Upper lobe of right lung (tissue), 1 donor: ENCODE measurements around the gene PIK3CD. TPM values are rescaled to one million over a fixed set of nuclear protein-coding genes. Genes with fewer than 3 reads are reported as not detected.

Source experiments
- ATAC-seq: fragments of 200-7000 bp; cut with Tn5 transposase; one replicate; pipeline ENCODE4 v1.9.1; 2020; ENCODE audit warnings: mild to moderate bottlenecking, moderate library complexity
- DNase-seq: peaks from one replicate; pipeline ENCODE4 v3.0.0-alpha.2; 2020
- H3K27ac ChIP-seq: fragments of 200-600 bp; one replicate; pipeline ENCODE4 v1.8.0; 2022
- H3K27me3 ChIP-seq: fragments of 200-600 bp; one replicate; pipeline ENCODE4 v1.8.0; 2022; ENCODE audit warnings: mild to moderate bottlenecking
- H3K36me3 ChIP-seq: fragments of 200-600 bp; one replicate; pipeline ENCODE4 v1.8.0; 2022
- H3K4me1 ChIP-seq: fragments of 200-600 bp; one replicate; pipeline ENCODE4 v1.8.0; 2022
- H3K4me3 ChIP-seq: fragments of 200-600 bp; one replicate; pipeline ENCODE4 v1.8.0; 2022; ENCODE audit warnings: mild to moderate bottlenecking
- H3K9me3 ChIP-seq: fragments of 200-600 bp; one replicate; pipeline ENCODE4 v1.8.0; 2022
- CTCF ChIP-seq: fragments of 200-600 bp; IDR thresholded peaks from one replicate; pipeline ENCODE4 v1.8.0; 2022; ENCODE audit warnings: antibody characterized with exemption
- intact Hi-C: fragments of 100-400 bp; cut with DNase I; formaldehyde crosslinking; loops from one replicate; pipeline ENCODE4 v1.11.0; 2022
- total RNA-seq: library from RNA; stranded (reverse); fragmentation: NEBNext Ultra II Directional; extraction: Animal tissue kit (Norgen Biotek cat#: 25700); gene quantifications from one replicate; pipeline ENCODE4 v1.2.1, GENCODE V29; 2021
- donor health status: DM: no; HTN: yes; CAD: no; lungs with severe emphysema.

The PIK3CD gene
- total RNA-seq, 1 donor from 2014 or later: 18.2 TPM

GRCh38 chr1:9715536-9716226 is 64.2 kb downstream of the PIK3CD start:
- H3K36me3 ChIP-seq: peaks cover 27% of the 10 kb centered on the region
- no peak overlapping the region for H3K27ac ChIP-seq
- DNase-seq (no peak), ATAC-seq (no peak)
- H3K4me1 ChIP-seq: peaks cover 7% of the 10 kb centered on the region
- TF ChIP-seq CTCF: no peak
- H3K9me3 ChIP-seq: no peaks in the 10 kb centered on the region
- no peaks in the 10 kb centered on the region for H3K27me3 ChIP-seq
- intact Hi-C loops: no loop called here
- H3K4me3 ChIP-seq: no peak overlapping the region

GRCh38 chr1:9716404-9717192 is 65.1 kb downstream of the PIK3CD start:
- H3K27ac ChIP-seq: peak overlapping the region; percentile 71
- no peaks in the 10 kb centered on the region for H3K9me3 ChIP-seq
- H3K4me3 ChIP-seq: peak overlapping the region; percentile 37
- H3K36me3 ChIP-seq: peaks cover 26% of the 10 kb centered on the region
- ATAC-seq (no peak), DNase-seq (no peak)
- intact Hi-C loops: no loop called here
- peaks cover 7% of the 10 kb centered on the region for H3K4me1 ChIP-seq
- no peaks in the 10 kb centered on the region for H3K27me3 ChIP-seq
- no peak for TF ChIP-seq CTCF

- intact Hi-C loops: no loop called here
- peak; percentile 86 for DNase-seq
- Histone ChIP-seq H3K27ac (peak overlapping the region; percentile 71), H3K36me3 (peaks cover 33% of the 10 kb centered on the region), H3K27me3 (no peaks in the 10 kb centered on the region), H3K4me3 (peak overlapping the region; percentile 37), H3K9me3 (no peaks in the 10 kb centered on the region), H3K4me1 (peaks cover 7% of the 10 kb centered on the region)
- peak; percentile 73 for ATAC-seq
- TF ChIP-seq CTCF: no peak
These were observed 65.9 kb downstream of the PIK3CD start for GRCh38 chr1:9717193-9718005.

- H3K4me1 ChIP-seq: peaks cover 7% of the 10 kb centered on the region
- no peaks in the 10 kb centered on the region for H3K27me3 ChIP-seq
- no peak for ATAC-seq
- peaks cover 41% of the 10 kb centered on the region for H3K36me3 ChIP-seq
- peak overlapping the region; percentile 37 for H3K4me3 ChIP-seq
- H3K27ac ChIP-seq: peak overlapping the region; percentile 51
- no peak for DNase-seq
- TF ChIP-seq CTCF: no peak
- H3K9me3 ChIP-seq: no peaks in the 10 kb centered on the region
- intact Hi-C loops: no loop called here
These were observed 66.6 kb downstream of the PIK3CD start for GRCh38 chr1:9718006-9718680.
